Measurements from ENCODE around the gene ZMYND19. TPM values are rescaled to one million over a fixed set of nuclear protein-coding genes. Genes with fewer than 3 reads are reported as not detected.

ZMYND19 gene
- total RNA-seq, 1 donor from 2014 or later, result 22.2 TPM

Other genes with a start within 250 kb of the ZMYND19 start
- gene EXD3, start 167.3 kb downstream of the ZMYND19 start, total RNA-seq, result 47.6 TPM
- 36.7 TPM for gene NOXA1, start 167.1 kb downstream of the ZMYND19 start, total RNA-seq
- gene ENTPD8, start 149.2 kb downstream of the ZMYND19 start, total RNA-seq, result 27.9 TPM
- 69.6 TPM for gene NSMF, start 131.2 kb downstream of the ZMYND19 start, total RNA-seq
- gene PNPLA7, start 40.1 kb downstream of the ZMYND19 start, total RNA-seq, result 16.5 TPM
- gene MRPL41, start 38.6 kb downstream of the ZMYND19 start, total RNA-seq, result 86.8 TPM
- 33.9 TPM for gene DPH7, start 11.6 kb downstream of the ZMYND19 start, total RNA-seq
- gene ARRDC1, start 15.2 kb upstream of the ZMYND19 start, total RNA-seq, result 134 TPM
- 100 TPM for gene EHMT1, start 28.5 kb upstream of the ZMYND19 start, total RNA-seq